GM19351 (cell line): Measurements from ENCODE around the gene DCLRE1C.
"Not testable (repeated sequence)": the region's sequence is repeated elsewhere in the genome, so short reads cannot be mapped to it uniquely, and the experiment has no call there.

Experiments
- ATAC-seq: cut with Tn5 transposase; IDR thresholded peaks from one replicate; pipeline ENCODE4 v1.9.1; 2021; ENCODE audit warnings: mild to moderate bottlenecking, moderate library complexity; ENCODE audit not compliant: unreplicated experiment

Gene DCLRE1C

GRCh38 chr10:14891151-14891550 lies 62.7 kb downstream of the DCLRE1C start:
- no peak for ATAC-seq

- ATAC-seq, result no peak
Observed at GRCh38 chr10:14889318-14889717, 64.6 kb downstream of the DCLRE1C start.

DNA sequence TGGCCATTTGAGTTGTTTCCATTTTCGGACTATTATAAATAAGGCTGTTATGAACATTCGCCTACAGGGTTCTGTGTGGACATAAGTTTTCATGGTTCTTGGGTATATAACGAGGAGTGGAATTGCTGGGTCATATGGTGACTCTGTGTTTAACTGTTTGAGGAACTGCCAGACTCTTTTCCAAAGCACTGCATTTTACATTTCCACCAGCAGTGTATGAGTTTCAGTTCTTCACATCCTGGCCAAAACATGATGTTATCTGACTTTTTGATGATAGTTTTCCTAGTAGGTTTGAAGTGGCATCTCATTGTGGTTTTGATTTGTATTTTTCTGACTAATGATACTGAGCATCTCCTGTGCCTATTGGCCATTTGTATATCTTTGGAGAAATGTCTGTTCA lies 69.8 kb downstream of the DCLRE1C start:
- ATAC-seq, result no peak

- ATAC-seq, result no peak
Observed at GRCh38 chr10:14880229-14880628, 73.7 kb downstream of the DCLRE1C start.

GRCh38 chr10:14879928-14880193 lies 74.0 kb downstream of the DCLRE1C start:
- no peak for ATAC-seq

- peak; percentile 21 for ATAC-seq
Observed at GRCh38 chr10:14879124-14879927, 74.6 kb downstream of the DCLRE1C start.

GRCh38 chr10:14878266-14879123 lies 75.4 kb downstream of the DCLRE1C start, which contains the start of gene SUV39H2:
Gene SUV39H2, plus strand, starts transcription at chr10:14878866. Its CDS starts 23 bp downstream, at chr10:14878889.
- ATAC-seq, result peak; percentile 89

DNA sequence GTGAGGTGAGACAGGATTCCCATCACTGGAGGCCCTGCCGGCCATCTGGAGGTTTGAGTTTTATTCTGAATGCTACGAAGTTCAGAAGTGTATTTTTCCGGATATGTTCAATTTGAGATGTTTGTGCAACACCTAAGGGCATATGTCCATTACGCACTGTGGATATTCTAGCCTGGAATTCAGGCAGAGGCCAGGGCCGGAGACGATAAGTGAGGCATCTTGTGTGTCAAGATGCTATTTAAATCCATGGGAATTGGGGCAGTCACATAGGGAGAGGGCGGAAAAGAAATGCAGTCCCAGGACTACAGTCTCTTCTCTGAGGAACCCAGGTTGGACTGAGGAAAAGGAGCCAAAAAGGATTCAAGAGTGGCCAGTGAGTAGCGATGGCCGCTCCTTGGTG lies 77.1 kb downstream of the DCLRE1C start:
- ATAC-seq, result no peak

GRCh38 chr10:14875941-14876340 lies 78.0 kb downstream of the DCLRE1C start:
- ATAC-seq, result no peak

DNA sequence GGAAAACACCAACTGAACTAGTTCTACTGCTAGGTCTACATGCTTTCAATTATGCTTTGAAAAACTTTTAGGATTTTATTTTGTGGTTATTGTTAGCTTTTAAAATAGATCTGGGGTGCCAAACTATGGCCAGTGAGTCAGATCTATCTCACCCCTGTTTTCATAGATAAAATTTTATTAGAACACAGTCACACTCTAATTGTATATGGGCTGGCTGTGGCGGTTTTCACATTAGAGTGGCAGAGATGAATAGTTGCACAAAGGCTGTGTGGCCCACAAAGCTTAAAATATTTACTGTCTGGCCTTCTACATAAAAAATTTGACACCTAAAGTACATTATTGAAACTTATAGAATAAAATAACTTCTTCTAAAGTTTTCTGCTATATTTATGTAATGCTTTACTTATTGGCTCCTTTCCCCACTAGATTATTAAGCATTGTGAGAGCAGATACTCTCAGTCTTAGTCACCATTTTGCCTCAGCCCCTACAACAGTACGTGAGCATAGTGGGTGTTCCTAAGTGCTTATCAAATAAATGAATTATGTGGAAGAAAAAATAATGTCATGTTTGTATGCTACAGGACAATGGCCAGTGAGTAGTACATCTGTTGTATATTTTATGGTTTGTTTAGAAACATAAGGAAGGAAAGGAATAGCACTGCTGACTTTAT lies 80.7 kb downstream of the DCLRE1C start:
- peak; percentile 58 for ATAC-seq

- not testable (repeated sequence) for ATAC-seq
Observed at GRCh38 chr10:14864871-14865270, 89.0 kb downstream of the DCLRE1C start.

- not testable (repeated sequence) for ATAC-seq
Observed at GRCh38 chr10:14864466-14864865, 89.4 kb downstream of the DCLRE1C start.

- no peak for ATAC-seq
Observed at GRCh38 chr10:14860791-14861190, 93.1 kb downstream of the DCLRE1C start.

- ATAC-seq, result no peak
Observed at GRCh38 chr10:14859775-14860174, 94.1 kb downstream of the DCLRE1C start.

DNA sequence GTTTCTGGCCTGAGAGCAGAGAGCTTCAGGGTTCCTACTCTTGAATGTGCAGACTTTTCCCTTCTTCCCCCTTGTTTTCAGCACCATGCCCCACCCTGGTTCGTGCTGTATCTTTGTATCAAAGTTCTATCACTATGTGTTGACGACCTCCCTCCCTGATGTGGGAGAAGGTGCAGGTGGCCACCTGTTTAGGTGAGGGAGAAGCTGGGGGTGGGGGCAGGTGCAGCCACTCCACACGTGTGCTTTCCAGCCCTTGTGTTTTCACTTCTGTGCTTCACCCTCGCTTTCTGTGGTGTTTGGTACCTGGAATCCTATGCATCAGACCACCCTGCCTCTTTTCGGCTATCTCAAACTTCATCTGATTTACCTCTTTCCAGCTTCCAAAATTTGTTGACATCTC lies 94.9 kb downstream of the DCLRE1C start:
- no peak for ATAC-seq

DNA sequence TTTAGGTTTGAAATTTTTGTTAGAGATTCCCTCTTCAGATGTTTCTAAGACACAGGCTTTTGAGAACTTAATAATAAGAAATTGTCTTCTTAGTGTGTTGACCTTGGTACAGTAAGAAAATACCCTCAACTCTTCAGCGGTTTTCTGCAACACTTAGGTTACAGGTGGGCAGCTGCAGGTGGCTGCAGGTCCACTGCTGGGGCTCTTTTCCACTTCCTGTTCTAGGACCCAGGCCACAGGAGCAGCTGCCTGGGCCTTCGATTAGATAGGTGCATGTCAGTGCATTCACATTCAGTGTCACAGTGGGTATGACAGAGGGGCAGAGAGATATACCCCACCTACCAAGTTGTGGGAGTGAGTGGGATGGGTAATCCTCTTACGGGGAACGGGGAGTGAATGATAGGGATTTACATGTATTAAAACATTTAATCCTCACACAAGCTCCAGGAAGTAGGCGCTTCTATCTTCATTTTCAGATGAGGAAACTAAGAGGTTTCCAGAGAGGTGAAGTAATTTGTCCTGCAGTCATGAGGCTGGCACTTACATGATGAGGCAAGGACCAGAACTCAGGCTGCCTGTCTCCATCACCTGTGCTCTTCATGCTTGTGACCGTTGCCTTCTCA lies 95.4 kb downstream of the DCLRE1C start:
- ATAC-seq, result no peak

DNA sequence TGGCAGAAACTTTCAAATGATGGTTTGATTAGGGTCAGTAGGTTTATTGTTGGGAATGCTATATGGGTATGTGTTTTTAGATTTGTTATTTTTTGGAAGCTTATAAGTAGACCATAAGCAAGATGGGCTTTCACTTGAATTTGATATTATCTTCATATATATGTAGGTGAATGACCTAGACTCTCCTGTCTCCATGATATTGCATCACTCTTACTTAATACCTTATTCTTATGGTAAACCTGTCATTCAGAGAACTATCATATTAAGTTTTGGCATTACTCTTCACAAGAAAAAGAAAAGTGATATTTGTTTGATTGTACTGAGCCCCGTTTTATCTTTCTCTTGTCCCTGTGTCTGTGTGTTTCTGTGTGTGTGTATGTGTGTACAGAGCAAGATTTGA lies 98.4 kb downstream of the DCLRE1C start:
- ATAC-seq, result no peak

GRCh38 chr10:14852236-14852635 lies 101.7 kb downstream of the DCLRE1C start:
- ATAC-seq, result no peak
